ENCODE data around the gene SEZ6. TPM values are rescaled to one million over a fixed set of nuclear protein-coding genes. Genes with fewer than 3 reads are reported as not detected.

The SEZ6 gene
- total RNA-seq, 2 donors from 2014 or later = not detected

- Mint-ChIP-seq H3K36me3 (no peaks in the 10 kb centered on the region), H3K9me3 (no peaks in the 10 kb centered on the region), H3K4me3 (no peak overlapping the region), H3K27ac (no peak overlapping the region), H3K4me1 (ENCODE audit: low read depth in 2 of 2) (no peaks in the 10 kb centered on the region), H3K27me3 (peaks cover 0 to 4% of the 10 kb centered on the region in 2 donors)
- no peak for ATAC-seq
- DNase-seq (ENCODE audit: low spot score) = no peak
Observed at GRCh38 chr17:28957277-28957991, 48.4 kb downstream of the SEZ6 start.

DNA sequence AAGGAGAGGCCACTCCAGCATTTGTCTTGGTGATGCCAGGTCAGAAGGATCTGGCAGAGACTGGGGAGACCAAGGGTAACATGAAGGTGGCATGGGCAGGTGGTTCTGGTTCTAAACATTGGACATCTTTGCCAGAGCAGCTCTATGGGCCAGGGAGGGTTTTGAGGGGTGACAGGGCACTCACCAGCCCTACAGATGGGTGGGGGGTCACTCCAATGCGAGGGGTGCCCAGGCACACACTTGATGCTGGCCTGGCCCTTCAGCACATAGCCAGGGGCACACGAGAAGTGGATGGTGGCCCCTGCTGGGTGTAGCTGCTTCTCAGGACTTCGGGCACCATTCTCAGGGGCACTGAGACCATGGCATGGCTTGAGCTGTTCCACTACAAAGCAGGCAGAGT is 49.0 kb downstream of the SEZ6 start:
- Mint-ChIP-seq H3K27ac (no peak overlapping the region), H3K36me3 (no peaks in the 10 kb centered on the region)

GRCh38 chr17:28956112-28956511 is 49.7 kb downstream of the SEZ6 start:
- Mint-ChIP-seq H3K9me3 (no peaks in the 10 kb centered on the region), H3K4me1 (ENCODE audit: low read depth in 2 of 2) (no peaks in the 10 kb centered on the region), H3K36me3 (no peaks in the 10 kb centered on the region), H3K27me3 (no peaks in the 10 kb centered on the region), H3K27ac (no peak overlapping the region), H3K4me3 (no peak overlapping the region)
- ATAC-seq = no peak
- no peak for DNase-seq (ENCODE audit: low spot score)

More for the DNA sequence above, 49.0 kb downstream of the SEZ6 start:
- no peak for DNase-seq (ENCODE audit: low spot score)
- Mint-ChIP-seq H3K4me1 (ENCODE audit: low read depth in 2 of 2) (no peaks in the 10 kb centered on the region), H3K9me3 (no peaks in the 10 kb centered on the region), H3K27me3 (no peaks in the 10 kb centered on the region), H3K4me3 (no peak overlapping the region)
- ATAC-seq = no peak

DNA sequence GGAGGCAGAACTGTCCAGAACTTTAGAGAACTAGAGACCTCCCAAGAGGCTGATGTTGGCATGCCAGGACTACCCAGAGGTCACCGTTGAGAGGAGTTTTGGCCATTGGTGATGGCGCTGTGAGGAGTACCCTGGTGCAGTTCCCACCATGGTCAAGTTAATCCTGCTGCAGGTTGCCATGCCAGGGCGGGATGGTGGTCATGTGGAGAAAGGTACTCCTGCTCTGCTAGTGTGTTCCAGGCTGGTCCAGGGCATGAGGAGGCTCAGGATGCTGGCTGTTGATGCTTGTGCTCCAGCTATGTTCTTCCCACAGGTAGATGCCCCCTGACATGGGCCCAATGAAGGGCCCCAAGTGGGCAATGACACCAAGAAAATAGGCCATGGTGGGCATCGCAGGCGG is 50.4 kb downstream of the SEZ6 start:
- H3K9me3 Mint-ChIP-seq = no peaks in the 10 kb centered on the region
- DNase-seq (ENCODE audit: low spot score) = no peak
- H3K27me3 Mint-ChIP-seq = no peaks in the 10 kb centered on the region
- H3K36me3 Mint-ChIP-seq = no peaks in the 10 kb centered on the region
- no peak for ATAC-seq
- no peaks in the 10 kb centered on the region for H3K4me1 Mint-ChIP-seq (ENCODE audit: low read depth in 2 of 2)
- H3K27ac Mint-ChIP-seq = no peak overlapping the region
- no peak overlapping the region for H3K4me3 Mint-ChIP-seq

- DNase-seq (ENCODE audit: low spot score) (no peak), ATAC-seq (no peak)
- H3K4me1 Mint-ChIP-seq (ENCODE audit: low read depth in 2 of 2) = no peaks in the 10 kb centered on the region
- H3K27me3 Mint-ChIP-seq = no peaks in the 10 kb centered on the region
- H3K9me3 Mint-ChIP-seq = no peaks in the 10 kb centered on the region
- no peaks in the 10 kb centered on the region for H3K36me3 Mint-ChIP-seq
- no peak overlapping the region for H3K27ac Mint-ChIP-seq
- H3K4me3 Mint-ChIP-seq = no peak overlapping the region
Observed at GRCh38 chr17:28954886-28955285, 50.9 kb downstream of the SEZ6 start.

DNA sequence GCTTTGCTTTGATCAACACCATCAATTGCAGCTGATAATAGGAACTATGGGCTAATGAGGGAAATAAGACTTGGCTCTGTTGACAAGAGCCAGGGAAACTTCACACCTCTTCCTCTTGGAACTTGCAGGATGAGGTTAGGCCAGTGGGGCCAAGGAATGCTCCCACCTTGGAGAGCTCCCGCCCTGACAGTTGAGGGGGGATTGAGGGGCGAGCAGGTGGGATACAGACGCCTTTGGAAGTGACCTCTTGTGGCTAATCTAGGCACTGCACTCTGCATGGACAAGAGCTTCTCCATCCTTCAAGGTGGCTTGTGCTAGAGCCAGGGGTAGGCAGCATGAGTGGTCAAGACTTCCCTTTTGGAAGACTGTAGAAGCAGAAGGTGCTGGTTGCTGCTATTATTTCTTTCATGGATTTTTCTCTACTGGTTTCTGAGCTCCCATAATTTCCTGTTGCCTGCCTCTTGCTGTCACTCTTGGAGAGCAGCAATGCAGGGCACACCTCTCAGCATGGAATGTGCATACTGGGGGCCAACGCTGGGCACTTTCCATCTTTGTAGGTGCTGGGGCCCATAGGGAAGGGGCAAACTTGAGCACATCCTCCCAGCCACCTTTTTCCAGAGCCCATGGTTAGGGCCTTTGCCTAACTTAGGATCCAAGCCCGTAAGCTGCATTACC is 52.3 kb downstream of the SEZ6 start:
- Mint-ChIP-seq H3K4me1 (ENCODE audit: low read depth in 2 of 2) (peaks cover 3% of the 10 kb centered on the region in 2 donors), H3K27ac (no peak overlapping the region), H3K9me3 (no peaks in the 10 kb centered on the region), H3K27me3 (no peaks in the 10 kb centered on the region), H3K36me3 (no peaks in the 10 kb centered on the region), H3K4me3 (no peak overlapping the region)
- DNase-seq (ENCODE audit: low spot score) (no peak), ATAC-seq (no peak)

- H3K9me3 Mint-ChIP-seq = no peaks in the 10 kb centered on the region
- ATAC-seq = peak; percentile 85 to 88
- peak; percentile 95 for DNase-seq (ENCODE audit: low spot score)
- H3K27ac Mint-ChIP-seq = no peak overlapping the region
- H3K36me3 Mint-ChIP-seq = no peaks in the 10 kb centered on the region
- no peak overlapping the region for H3K4me3 Mint-ChIP-seq
- no peaks in the 10 kb centered on the region for H3K27me3 Mint-ChIP-seq
- H3K4me1 Mint-ChIP-seq (ENCODE audit: low read depth in 2 of 2) = peaks cover 14 to 15% of the 10 kb centered on the region in 2 donors
Observed at GRCh38 chr17:28951991-28952975, 53.5 kb downstream of the SEZ6 start.

- peak; percentile 100 for DNase-seq (ENCODE audit: low spot score)
- Mint-ChIP-seq H3K9me3 (no peaks in the 10 kb centered on the region), H3K4me3 (peak within 1 kb of the TSS; percentile 96), H3K27me3 (no peaks in the 10 kb centered on the region), H3K4me1 (ENCODE audit: low read depth in 2 of 2) (peaks cover 17 to 18% of the 10 kb centered on the region in 2 donors), H3K36me3 (no peaks in the 10 kb centered on the region), H3K27ac (peak within 1 kb of the TSS; percentile 89 to 95)
- peak; percentile 84 to 87 for ATAC-seq
Observed at GRCh38 chr17:28951428-28951990, 54.3 kb downstream of the SEZ6 start, which contains the start of gene PHF12. PHF12 (minus strand) TSS chr17:28951518; CDS start chr17:28950960, 558 bp downstream.

GRCh38 chr17:28950752-28951427 is 54.9 kb downstream of the SEZ6 start:
- H3K36me3 Mint-ChIP-seq = no peaks in the 10 kb centered on the region
- H3K27ac Mint-ChIP-seq = peak overlapping the region; percentile 89 to 95
- H3K27me3 Mint-ChIP-seq = no peaks in the 10 kb centered on the region
- DNase-seq (ENCODE audit: low spot score) = no peak
- no peaks in the 10 kb centered on the region for H3K9me3 Mint-ChIP-seq
- ATAC-seq = no peak
- H3K4me1 Mint-ChIP-seq (ENCODE audit: low read depth in 2 of 2) = peaks cover 23 to 24% of the 10 kb centered on the region in 2 donors
- H3K4me3 Mint-ChIP-seq = peak overlapping the region; percentile 96

GRCh38 chr17:28950017-28950751 is 55.6 kb downstream of the SEZ6 start:
- Mint-ChIP-seq H3K27ac (peak overlapping the region; percentile 89 to 95), H3K9me3 (no peaks in the 10 kb centered on the region), H3K4me1 (ENCODE audit: low read depth in 2 of 2) (peaks cover 26 to 29% of the 10 kb centered on the region in 2 donors), H3K36me3 (no peaks in the 10 kb centered on the region), H3K27me3 (no peaks in the 10 kb centered on the region), H3K4me3 (peak overlapping the region; percentile 96)
- DNase-seq (ENCODE audit: low spot score) = peak; percentile 81
- ATAC-seq = no peak

DNA sequence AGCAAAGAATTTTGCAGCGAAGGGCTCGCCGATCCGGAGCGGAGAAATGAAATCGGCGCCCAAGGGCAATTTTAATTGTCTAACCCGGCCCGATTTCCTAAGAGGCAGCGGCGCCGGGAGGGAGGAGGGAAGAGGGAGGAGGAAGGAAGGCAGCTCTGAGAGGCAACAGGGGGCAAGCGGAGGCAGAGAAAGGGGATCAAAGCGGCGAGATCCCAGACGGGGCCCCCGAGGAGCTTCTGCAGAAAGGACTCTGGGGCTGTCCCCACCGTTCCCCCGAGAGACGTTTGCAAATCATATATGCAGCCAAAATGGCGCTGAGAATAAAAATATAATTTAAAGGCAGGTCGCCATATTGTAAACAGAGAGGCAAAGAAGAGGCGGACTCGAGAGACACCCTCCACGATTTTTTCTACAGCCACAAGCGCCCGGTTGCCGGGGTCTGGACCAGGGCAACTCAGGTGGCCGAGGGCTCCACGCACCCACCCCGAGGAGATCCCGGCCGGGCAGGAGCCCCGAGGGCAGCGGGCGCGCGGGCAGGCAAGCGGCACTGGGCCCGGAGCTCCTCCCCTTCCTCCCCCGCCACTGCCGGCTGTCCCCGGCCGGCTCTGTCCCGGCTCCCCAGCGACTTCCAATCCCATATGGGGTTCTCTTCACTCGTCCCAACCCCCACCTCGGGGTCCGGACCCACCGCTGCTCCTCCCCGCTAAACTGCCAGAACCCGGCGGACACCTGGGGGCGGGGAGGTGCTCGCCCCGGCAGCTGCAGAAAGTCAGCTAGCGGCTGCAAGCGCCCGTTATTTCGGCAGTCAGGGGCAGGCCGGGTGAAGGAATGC is 56.4 kb downstream of the SEZ6 start:
- no peak for ATAC-seq
- Mint-ChIP-seq H3K27me3 (no peaks in the 10 kb centered on the region), H3K4me3 (peak overlapping the region; percentile 96), H3K27ac (peak overlapping the region; percentile 89 to 95), H3K9me3 (no peaks in the 10 kb centered on the region), H3K4me1 (ENCODE audit: low read depth in 2 of 2) (peaks cover 28 to 33% of the 10 kb centered on the region in 2 donors), H3K36me3 (no peaks in the 10 kb centered on the region)
- DNase-seq (ENCODE audit: low spot score) = peak; percentile 80

GRCh38 chr17:28948873-28949184 is 57.0 kb downstream of the SEZ6 start:
- Mint-ChIP-seq H3K9me3 (no peaks in the 10 kb centered on the region), H3K27ac (peak overlapping the region; percentile 89 to 95), H3K4me3 (peak overlapping the region; percentile 96), H3K27me3 (no peaks in the 10 kb centered on the region), H3K36me3 (no peaks in the 10 kb centered on the region), H3K4me1 (ENCODE audit: low read depth in 2 of 2) (peaks cover 32 to 38% of the 10 kb centered on the region in 2 donors)
- ATAC-seq (no peak), DNase-seq (ENCODE audit: low spot score) (no peak)
